Type B pancreatic cell (in vitro differentiated cells): ENCODE measurements around the gene IFT57. TPM values are rescaled to one million over a fixed set of nuclear protein-coding genes. Genes with fewer than 3 reads are reported as not detected.

Experiments used
- DNase-seq: peaks from one replicate; pipeline ENCODE4 v3.0.0; 2021; ENCODE audit warnings: mixed read lengths; ENCODE audit not compliant: unreplicated experiment; ENCODE audit errors: extremely low spot score
- H3K27ac Mint-ChIP-seq: 2 replicates; pipeline ENCODE4 v1.8.0; 2021; ENCODE audit warnings: mild to moderate bottlenecking, mixed read lengths
- H3K27me3 Mint-ChIP-seq: 2 replicates; pipeline ENCODE4 v1.8.0; 2021; ENCODE audit warnings: mixed read lengths
- H3K36me3 Mint-ChIP-seq: 2 replicates; pipeline ENCODE4 v1.8.0; 2021; ENCODE audit warnings: mixed read lengths
- H3K4me1 Mint-ChIP-seq: one replicate; pipeline ENCODE4 v1.8.0; 2021; ENCODE audit warnings: mixed read lengths; ENCODE audit not compliant: unreplicated experiment
- H3K4me3 Mint-ChIP-seq: 2 replicates; pipeline ENCODE4 v1.8.0; 2021; ENCODE audit warnings: mild to moderate bottlenecking, mixed read lengths
- H3K9me3 Mint-ChIP-seq: 2 replicates; pipeline ENCODE4 v1.8.0; 2021; ENCODE audit warnings: mixed read lengths
- total RNA-seq: library from RNA; stranded (reverse); gene quantifications from 2 replicates; pipeline ENCODE4 v1.2.1, GENCODE V29; 2021; ENCODE audit warnings: low replicate concordance
- TF ChIP-seq, protein P1 (sequence below): fragments of 200-600 bp; sonication (generic); conservative IDR thresholded peaks from 2 replicates; pipeline ENCODE4 v1.5.0; 2021; ENCODE audit warnings: antibody characterized with exemption, mild to moderate bottlenecking

IFT57 gene
- total RNA-seq, 1 donor from 2014 or later, result 95.7 TPM

DNA sequence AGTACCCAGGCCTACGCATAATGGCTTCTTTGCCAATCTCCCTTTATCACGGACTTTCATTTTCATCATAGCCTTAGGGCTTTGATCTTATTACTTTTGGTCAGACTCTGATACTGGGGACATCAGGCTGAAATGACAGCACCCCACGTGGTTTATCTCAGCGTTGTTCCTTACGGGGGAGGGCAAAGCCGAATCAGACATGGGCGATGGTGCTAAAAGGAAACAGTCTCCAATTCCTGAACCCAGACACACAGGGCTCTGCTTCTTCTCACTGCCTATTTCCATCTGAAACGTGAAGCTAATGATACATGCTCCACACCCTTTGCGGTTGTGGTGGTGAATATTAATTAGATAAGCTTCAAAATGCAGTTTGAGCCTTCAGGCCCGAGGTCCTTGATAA is 72.0 kb downstream of the IFT57 start:
- TF ChIP-seq, protein P1, sequence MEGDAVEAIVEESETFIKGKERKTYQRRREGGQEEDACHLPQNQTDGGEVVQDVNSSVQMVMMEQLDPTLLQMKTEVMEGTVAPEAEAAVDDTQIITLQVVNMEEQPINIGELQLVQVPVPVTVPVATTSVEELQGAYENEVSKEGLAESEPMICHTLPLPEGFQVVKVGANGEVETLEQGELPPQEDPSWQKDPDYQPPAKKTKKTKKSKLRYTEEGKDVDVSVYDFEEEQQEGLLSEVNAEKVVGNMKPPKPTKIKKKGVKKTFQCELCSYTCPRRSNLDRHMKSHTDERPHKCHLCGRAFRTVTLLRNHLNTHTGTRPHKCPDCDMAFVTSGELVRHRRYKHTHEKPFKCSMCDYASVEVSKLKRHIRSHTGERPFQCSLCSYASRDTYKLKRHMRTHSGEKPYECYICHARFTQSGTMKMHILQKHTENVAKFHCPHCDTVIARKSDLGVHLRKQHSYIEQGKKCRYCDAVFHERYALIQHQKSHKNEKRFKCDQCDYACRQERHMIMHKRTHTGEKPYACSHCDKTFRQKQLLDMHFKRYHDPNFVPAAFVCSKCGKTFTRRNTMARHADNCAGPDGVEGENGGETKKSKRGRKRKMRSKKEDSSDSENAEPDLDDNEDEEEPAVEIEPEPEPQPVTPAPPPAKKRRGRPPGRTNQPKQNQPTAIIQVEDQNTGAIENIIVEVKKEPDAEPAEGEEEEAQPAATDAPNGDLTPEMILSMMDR, result no peak
- no peaks in the 10 kb centered on the region for H3K27me3 Mint-ChIP-seq
- no peaks in the 10 kb centered on the region for H3K9me3 Mint-ChIP-seq
- H3K36me3 Mint-ChIP-seq, result no peaks in the 10 kb centered on the region
- no peak overlapping the region for H3K27ac Mint-ChIP-seq
- no peak overlapping the region for H3K4me3 Mint-ChIP-seq
- H3K4me1 Mint-ChIP-seq, result peaks cover 14% of the 10 kb centered on the region
- DNase-seq, result no peak

DNA sequence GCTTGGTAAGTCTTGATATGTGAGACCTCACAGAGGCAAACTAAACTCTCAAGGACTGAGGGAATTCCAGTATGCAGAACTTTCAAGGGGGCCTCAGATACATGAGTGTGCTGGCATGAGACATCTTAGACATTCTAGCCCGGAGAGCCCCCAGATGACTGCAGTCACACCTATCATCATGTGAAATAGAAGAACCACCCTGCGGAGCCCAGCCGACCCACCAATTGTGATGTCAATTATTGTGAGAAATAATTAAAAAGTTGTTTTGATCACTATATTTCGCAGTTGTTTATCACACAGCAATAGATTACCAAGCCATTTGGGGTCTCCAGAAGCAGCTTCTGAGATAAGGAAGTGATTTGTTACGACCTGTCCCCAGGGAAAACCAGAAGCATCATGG is 76.1 kb downstream of the IFT57 start:
- TF ChIP-seq, protein P1, result no peak
- Mint-ChIP-seq H3K27me3 (no peaks in the 10 kb centered on the region), H3K4me3 (no peak overlapping the region), H3K9me3 (no peaks in the 10 kb centered on the region), H3K4me1 (no peaks in the 10 kb centered on the region), H3K27ac (no peak overlapping the region), H3K36me3 (no peaks in the 10 kb centered on the region)
- no peak for DNase-seq

DNA sequence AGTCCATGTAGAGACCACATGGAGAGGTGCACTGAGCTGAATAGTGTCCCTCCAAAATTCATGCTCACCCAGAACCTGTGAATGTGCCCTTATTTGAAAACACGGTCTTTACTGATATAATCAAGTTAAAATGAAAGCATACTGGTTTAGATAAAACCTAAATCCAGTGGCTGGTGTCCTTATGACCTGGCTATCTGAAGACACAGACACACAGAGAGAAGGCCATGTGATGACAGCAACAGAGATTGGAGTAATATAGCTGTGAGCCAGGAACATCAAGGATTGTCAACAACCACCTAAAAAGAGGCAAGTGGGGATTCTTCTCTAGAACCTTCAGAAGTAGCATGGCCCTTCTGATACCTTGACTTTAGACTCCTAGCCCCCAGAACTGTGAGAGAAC is 76.6 kb downstream of the IFT57 start:
- DNase-seq, result no peak
- Mint-ChIP-seq H3K4me1 (no peaks in the 10 kb centered on the region), H3K9me3 (peaks cover 5% of the 10 kb centered on the region), H3K4me3 (no peak overlapping the region), H3K27ac (no peak overlapping the region), H3K36me3 (no peaks in the 10 kb centered on the region), H3K27me3 (no peaks in the 10 kb centered on the region)
- TF ChIP-seq, protein P1, result no peak

DNA sequence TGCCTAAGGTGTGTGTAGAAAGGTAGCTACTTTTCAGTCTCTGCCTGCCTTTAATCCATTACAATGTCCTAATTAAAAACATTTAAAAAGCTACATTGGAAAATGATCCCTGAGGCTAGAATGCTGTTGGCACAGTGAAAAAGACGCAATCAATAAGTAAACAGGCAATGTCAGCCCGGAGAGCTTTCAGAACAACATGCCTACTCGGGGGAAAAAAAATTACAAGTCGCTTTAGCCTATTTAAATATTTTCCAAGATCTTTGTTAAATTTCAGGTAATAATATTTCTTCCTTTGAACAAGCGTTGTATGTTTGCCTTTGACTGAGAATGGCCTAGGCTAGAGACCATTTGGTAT is 84.8 kb downstream of the IFT57 start:
- Mint-ChIP-seq H3K27ac (peak overlapping the region; percentile 89), H3K9me3 (peaks cover 5% of the 10 kb centered on the region), H3K4me1 (peaks cover 16% of the 10 kb centered on the region), H3K36me3 (no peaks in the 10 kb centered on the region), H3K27me3 (no peaks in the 10 kb centered on the region), H3K4me3 (peak overlapping the region; percentile 70)
- TF ChIP-seq, protein P1, result no peak
- DNase-seq, result no peak

DNA sequence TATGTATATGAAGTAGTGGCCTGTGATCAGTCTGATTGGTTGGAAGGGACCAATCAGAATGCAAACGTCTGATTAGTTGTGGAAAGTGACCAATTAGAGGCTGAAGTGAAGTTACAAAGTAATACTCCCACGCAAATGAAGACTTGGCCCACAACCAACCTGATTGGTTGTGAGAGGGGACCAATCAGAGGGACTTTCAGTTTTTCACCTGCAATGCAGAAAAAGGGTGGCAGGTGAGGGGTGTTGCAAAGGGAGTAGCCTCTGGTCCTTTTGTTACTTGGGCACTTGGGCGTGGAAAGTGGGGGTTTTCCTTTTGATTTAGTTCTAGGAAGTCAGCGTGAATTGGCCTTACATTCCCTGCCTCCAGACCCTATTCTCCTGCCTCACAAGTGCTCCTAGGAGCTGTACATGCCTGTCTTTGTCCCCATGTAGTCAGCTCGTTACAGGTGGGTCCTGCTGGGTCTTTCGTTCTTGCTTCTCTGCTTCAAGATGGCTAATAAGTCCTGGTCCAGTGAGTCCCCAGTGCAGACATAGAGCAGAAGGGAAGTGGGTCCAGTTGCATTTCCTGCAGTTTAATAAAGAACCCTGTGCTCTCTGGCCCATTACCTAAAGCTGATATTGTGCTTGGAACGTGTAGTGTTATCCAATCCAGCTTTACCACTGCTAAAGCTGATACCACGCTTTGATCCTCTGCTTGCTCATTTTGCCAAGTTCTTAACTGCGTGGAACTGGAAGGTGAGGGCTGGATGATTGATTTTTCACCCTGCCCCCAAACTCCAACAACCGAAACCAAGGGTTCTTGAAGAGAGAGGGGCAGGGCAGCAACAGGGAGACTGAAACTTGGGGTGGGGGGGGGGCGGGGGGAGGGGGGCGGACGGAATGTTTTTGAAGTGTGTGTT is 85.4 kb downstream of the IFT57 start:
- peaks cover 5% of the 10 kb centered on the region for H3K9me3 Mint-ChIP-seq
- no peaks in the 10 kb centered on the region for H3K36me3 Mint-ChIP-seq
- H3K27me3 Mint-ChIP-seq, result no peaks in the 10 kb centered on the region
- TF ChIP-seq, protein P1, result no peak
- peaks cover 16% of the 10 kb centered on the region for H3K4me1 Mint-ChIP-seq
- no peak for DNase-seq
- H3K27ac Mint-ChIP-seq, result peak overlapping the region; percentile 89
- H3K4me3 Mint-ChIP-seq, result peak overlapping the region; percentile 70
